ENCODE results near the gene DDIT3.
A peak's percentile ranks its signal among the peaks of the same experiment; 100 is the strongest.
"Not testable (repeated sequence)": the region's sequence is repeated elsewhere in the genome, so short reads cannot be mapped to it uniquely, and the experiment has no call there.

DDIT3 gene

GRCh38 chr12:57497223-57498131 lies 22.8 kb downstream of the DDIT3 start:
- DNase-seq (ENCODE audit: extremely low read depth, insufficient read length): no peak
- H3K27me3 ChIP-seq (replicated peaks; ENCODE audit: control insufficient read depth, insufficient read depth, low read length): no peaks in the 10 kb centered on the region
- TF ChIP-seq, protein P1, sequence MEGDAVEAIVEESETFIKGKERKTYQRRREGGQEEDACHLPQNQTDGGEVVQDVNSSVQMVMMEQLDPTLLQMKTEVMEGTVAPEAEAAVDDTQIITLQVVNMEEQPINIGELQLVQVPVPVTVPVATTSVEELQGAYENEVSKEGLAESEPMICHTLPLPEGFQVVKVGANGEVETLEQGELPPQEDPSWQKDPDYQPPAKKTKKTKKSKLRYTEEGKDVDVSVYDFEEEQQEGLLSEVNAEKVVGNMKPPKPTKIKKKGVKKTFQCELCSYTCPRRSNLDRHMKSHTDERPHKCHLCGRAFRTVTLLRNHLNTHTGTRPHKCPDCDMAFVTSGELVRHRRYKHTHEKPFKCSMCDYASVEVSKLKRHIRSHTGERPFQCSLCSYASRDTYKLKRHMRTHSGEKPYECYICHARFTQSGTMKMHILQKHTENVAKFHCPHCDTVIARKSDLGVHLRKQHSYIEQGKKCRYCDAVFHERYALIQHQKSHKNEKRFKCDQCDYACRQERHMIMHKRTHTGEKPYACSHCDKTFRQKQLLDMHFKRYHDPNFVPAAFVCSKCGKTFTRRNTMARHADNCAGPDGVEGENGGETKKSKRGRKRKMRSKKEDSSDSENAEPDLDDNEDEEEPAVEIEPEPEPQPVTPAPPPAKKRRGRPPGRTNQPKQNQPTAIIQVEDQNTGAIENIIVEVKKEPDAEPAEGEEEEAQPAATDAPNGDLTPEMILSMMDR (IDR thresholded peaks at IDR 0.05; ENCODE audit: insufficient read depth, low read length, poor library complexity, severe bottlenecking): no peak
- peaks cover 25% of the 10 kb centered on the region for H3K36me3 ChIP-seq (ENCODE audit: control insufficient read depth, insufficient read depth, low read length)
- H3K4me3 ChIP-seq (replicated peaks; ENCODE audit: low read depth, low read length): no peak overlapping the region

DNA sequence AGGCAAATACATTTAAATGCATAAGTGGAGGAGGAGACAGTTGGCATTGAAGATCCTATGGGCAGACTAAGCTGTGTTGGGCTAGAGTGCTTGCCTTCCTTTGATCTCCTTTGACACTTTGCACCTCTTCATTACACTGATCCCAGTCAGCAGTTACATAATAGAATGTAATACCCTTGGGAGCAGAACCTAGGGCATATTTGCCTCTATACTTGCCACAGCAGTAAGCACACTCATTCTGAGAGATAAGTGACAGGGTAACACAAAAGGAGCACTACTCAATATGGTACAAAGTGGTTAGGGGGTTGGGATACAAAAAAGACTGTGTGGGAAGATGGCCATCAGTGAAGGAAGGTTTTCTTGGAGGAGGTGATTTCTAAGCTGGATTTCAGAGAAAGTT lies 23.5 kb downstream of the DDIT3 start:
- TF ChIP-seq, protein P1 (IDR thresholded peaks at IDR 0.05; ENCODE audit: insufficient read depth, low read length, poor library complexity, severe bottlenecking): no peak
- Histone ChIP-seq H3K36me3 (ENCODE audit: control insufficient read depth, insufficient read depth, low read length) (peaks cover 22% of the 10 kb centered on the region), H3K27me3 (replicated peaks; ENCODE audit: control insufficient read depth, insufficient read depth, low read length) (no peaks in the 10 kb centered on the region), H3K4me3 (replicated peaks; ENCODE audit: low read depth, low read length) (no peak overlapping the region)
- peak; percentile 32 for DNase-seq (ENCODE audit: extremely low read depth, insufficient read length)

DNA sequence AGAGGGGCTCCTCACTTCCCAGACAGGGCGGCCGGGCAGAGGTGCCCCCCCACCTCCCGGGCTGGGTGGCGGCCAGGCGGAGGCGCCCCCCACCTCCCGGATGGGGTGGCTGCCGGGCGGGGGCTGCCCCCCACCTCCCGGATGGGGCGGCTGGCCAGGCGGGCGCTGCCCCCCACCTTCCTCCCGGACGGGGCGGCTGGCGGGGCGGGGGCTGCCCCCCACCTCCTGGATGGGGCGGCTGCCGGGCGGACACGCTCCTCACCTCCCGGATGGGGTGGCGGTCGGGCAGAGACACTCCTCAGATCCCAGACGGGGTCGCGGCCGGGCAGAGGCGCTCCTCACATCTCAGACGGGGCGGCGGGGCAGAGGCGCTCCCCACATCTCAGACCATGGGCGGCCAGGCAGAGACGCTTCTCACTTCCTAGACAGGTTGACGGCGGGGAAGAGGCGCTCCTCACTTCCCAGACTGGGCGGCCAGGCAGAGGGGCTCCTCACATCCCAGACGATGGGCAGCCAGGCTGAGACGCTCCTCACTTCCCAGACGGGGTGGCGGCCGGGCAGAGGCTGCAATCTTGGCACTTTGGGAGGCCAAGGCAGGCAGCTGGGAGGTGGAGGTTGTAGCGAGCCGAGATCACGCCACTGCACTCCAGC lies 25.1 kb downstream of the DDIT3 start:
- H3K36me3 ChIP-seq (ENCODE audit: control insufficient read depth, insufficient read depth, low read length): peaks cover 25% of the 10 kb centered on the region
- not testable (repeated sequence) for H3K4me3 ChIP-seq (replicated peaks; ENCODE audit: low read depth, low read length); H3K27me3 ChIP-seq (replicated peaks; ENCODE audit: control insufficient read depth, insufficient read depth, low read length); DNase-seq (ENCODE audit: extremely low read depth, insufficient read length)

GRCh38 chr12:57491393-57492280 lies 28.7 kb downstream of the DDIT3 start:
- TF ChIP-seq, protein P1 (IDR thresholded peaks at IDR 0.05; ENCODE audit: insufficient read depth, low read length, poor library complexity, severe bottlenecking): no peak
- Histone ChIP-seq H3K27me3 (replicated peaks; ENCODE audit: control insufficient read depth, insufficient read depth, low read length) (no peaks in the 10 kb centered on the region), H3K4me3 (replicated peaks; ENCODE audit: low read depth, low read length) (no peak overlapping the region), H3K36me3 (ENCODE audit: control insufficient read depth, insufficient read depth, low read length) (peaks cover 20% of the 10 kb centered on the region)
- no peak for DNase-seq (ENCODE audit: extremely low read depth, insufficient read length)

GRCh38 chr12:57490126-57490525 lies 30.2 kb downstream of the DDIT3 start:
- H3K4me3 ChIP-seq (replicated peaks; ENCODE audit: low read depth, low read length): no peak overlapping the region
- H3K36me3 ChIP-seq (ENCODE audit: control insufficient read depth, insufficient read depth, low read length): peaks cover 20% of the 10 kb centered on the region
- DNase-seq (ENCODE audit: extremely low read depth, insufficient read length): no peak
- no peaks in the 10 kb centered on the region for H3K27me3 ChIP-seq (replicated peaks; ENCODE audit: control insufficient read depth, insufficient read depth, low read length)
- TF ChIP-seq, protein P1 (IDR thresholded peaks at IDR 0.05; ENCODE audit: insufficient read depth, low read length, poor library complexity, severe bottlenecking): no peak
